ENCODE results near the gene NPTX1. TPM values are rescaled to one million over a fixed set of nuclear protein-coding genes. Genes with fewer than 3 reads are reported as not detected.

The NPTX1 gene
- total and polyA plus RNA-seq, 2 donors (not counting 1 experiment from before 2014, with no cell fraction given): 0.07 to 0.57 TPM

DNA sequence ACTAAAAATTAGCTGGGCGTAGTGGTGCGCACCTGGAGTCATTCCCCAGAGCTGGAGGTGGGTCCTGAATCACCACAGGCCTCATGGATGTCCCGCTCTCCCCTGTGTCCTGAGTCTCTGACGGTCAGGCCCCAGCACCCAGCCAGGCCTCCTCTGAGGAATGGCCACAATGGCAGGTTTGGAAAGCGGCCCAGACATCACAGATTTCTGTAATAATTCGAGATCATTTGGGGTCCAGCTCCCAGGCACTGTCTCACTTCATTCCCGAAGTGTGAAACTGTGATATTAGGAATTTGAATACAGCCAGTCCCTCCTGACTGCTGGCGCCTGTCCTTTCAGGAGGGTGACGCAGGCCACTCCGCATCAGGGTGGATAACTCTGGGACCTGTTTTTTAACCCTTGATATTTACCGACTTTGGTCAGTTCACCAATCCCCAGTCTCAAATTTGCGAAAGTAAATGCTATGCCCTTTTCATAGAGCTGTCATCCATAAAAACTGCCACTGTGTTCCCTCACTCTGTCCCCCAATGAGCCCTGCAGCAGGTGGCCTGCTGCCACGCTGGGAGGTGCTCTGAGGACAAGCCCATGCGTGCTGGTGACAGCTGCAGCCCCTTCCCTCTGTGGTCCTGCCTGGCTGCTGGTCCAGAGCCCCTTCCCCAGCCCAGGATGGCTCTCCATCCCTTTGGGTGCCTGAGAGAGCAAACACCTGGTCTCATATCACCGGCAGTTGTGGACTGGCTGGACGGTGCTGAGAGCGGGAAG, 39.9 kb upstream of the NPTX1 start:
- ATAC-seq (ENCODE audit: low read depth): no peak
- Mint-ChIP-seq H3K4me3 (no peak overlapping the region), H3K9me3 (ENCODE audit: insufficient read depth) (no peaks in the 10 kb centered on the region), H3K27me3 (peaks cover 21% of the 10 kb centered on the region), H3K27ac (no peak overlapping the region), H3K4me1 (no peaks in the 10 kb centered on the region)
- Histone ChIP-seq H3K27me3 (replicated peaks in 1 of 4; ENCODE audit: control extremely low read depth in 1 of 4, control insufficient read depth in 3 of 4, insufficient read depth in 4 of 4, low read length in 3 of 4) (peaks cover 0 to 17% (median 0%) of the 10 kb centered on the region in 4 experiments), H3K36me3 (replicated peaks in 1 of 2; ENCODE audit: control extremely low read depth in 1 of 2, control insufficient read depth in 1 of 2, extremely low read depth in 1 of 2, insufficient read depth in 2 of 2, low read length in 1 of 2) (no peaks in the 10 kb centered on the region), H2AFZ (ENCODE audit: insufficient read depth, low read depth, low read length, poor library complexity, severe bottlenecking) (no peak overlapping the region), H3K27ac (ENCODE audit: low read length in 2 of 2) (no peak overlapping the region), H4K20me1 (ENCODE audit: control insufficient read depth, insufficient read depth, low read length, poor library complexity, severe bottlenecking) (no peaks in the 10 kb centered on the region), H3K4me3 (ENCODE audit: control extremely low read depth in 1 of 5, extremely low read depth in 1 of 5, insufficient read depth in 1 of 5, low read depth in 2 of 5, low read length in 4 of 5) (no peak overlapping the region), H3K4me2 (replicated peaks; ENCODE audit: low read depth, low read length, poor library complexity, severe bottlenecking) (no peak overlapping the region), H3K9me3 (ENCODE audit: control extremely low read depth in 1 of 3, control insufficient read depth in 2 of 3, insufficient read depth in 1 of 3, low read length in 2 of 3) (no peaks in the 10 kb centered on the region), H3K79me2 (ENCODE audit: control insufficient read depth, insufficient read depth, low read length) (no peaks in the 10 kb centered on the region), H3K4me1 (ENCODE audit: control insufficient read depth in 2 of 2, insufficient read depth in 2 of 2, low read length in 2 of 2) (no peaks in the 10 kb centered on the region), H3K9ac (ENCODE audit: low read length) (no peak overlapping the region)
- 92% methylated on average over 14 of the region's 17 CpGs for WGBS (ENCODE audit: insufficient coverage)
- TF ChIP-seq EZH2 (IDR thresholded peaks at IDR 0.05; ENCODE audit: borderline replicate concordance, insufficient read depth, low read depth, low read length, poor library complexity, severe bottlenecking): no peak
- TF ChIP-seq, protein P1, sequence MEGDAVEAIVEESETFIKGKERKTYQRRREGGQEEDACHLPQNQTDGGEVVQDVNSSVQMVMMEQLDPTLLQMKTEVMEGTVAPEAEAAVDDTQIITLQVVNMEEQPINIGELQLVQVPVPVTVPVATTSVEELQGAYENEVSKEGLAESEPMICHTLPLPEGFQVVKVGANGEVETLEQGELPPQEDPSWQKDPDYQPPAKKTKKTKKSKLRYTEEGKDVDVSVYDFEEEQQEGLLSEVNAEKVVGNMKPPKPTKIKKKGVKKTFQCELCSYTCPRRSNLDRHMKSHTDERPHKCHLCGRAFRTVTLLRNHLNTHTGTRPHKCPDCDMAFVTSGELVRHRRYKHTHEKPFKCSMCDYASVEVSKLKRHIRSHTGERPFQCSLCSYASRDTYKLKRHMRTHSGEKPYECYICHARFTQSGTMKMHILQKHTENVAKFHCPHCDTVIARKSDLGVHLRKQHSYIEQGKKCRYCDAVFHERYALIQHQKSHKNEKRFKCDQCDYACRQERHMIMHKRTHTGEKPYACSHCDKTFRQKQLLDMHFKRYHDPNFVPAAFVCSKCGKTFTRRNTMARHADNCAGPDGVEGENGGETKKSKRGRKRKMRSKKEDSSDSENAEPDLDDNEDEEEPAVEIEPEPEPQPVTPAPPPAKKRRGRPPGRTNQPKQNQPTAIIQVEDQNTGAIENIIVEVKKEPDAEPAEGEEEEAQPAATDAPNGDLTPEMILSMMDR (IDR thresholded peaks at IDR 0.05): no peak
- CTCF ChIA-PET: no interaction called here
- intact Hi-C loops (cut with micrococcal nuclease): no loop called here
- no peak for DNase-seq
- POLR2A ChIA-PET: no interaction called here

DNA sequence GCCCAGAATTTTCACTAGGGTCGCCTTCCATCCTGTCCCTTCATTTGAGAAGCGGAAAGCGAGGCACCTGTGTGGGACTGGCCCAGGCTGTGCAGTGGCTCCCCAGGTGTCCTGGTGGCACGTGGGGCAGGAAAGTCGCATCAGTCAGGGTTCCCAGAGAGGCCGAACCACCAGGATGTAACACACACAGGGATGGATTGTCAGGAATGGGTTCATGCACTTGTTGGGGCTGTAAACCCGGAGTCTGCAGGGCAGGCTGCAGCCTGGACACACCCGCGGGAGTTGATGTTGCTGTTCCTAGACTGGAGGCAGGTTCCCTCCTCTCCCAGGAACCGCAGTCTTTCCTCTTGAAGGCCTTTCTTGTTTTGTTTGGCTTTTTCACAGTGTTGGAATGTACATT, 37.5 kb upstream of the NPTX1 start:
- Histone ChIP-seq H2AFZ (ENCODE audit: insufficient read depth, low read depth, low read length, poor library complexity, severe bottlenecking) (no peak overlapping the region), H3K79me2 (ENCODE audit: control insufficient read depth, insufficient read depth, low read length) (no peaks in the 10 kb centered on the region), H3K4me1 (ENCODE audit: control insufficient read depth in 2 of 2, insufficient read depth in 2 of 2, low read length in 2 of 2) (no peaks in the 10 kb centered on the region), H3K4me2 (replicated peaks; ENCODE audit: low read depth, low read length, poor library complexity, severe bottlenecking) (no peak overlapping the region), H3K4me3 (ENCODE audit: control extremely low read depth in 1 of 5, extremely low read depth in 1 of 5, insufficient read depth in 1 of 5, low read depth in 2 of 5, low read length in 4 of 5) (no peak overlapping the region), H4K20me1 (ENCODE audit: control insufficient read depth, insufficient read depth, low read length, poor library complexity, severe bottlenecking) (no peaks in the 10 kb centered on the region), H3K36me3 (replicated peaks in 1 of 2; ENCODE audit: control extremely low read depth in 1 of 2, control insufficient read depth in 1 of 2, extremely low read depth in 1 of 2, insufficient read depth in 2 of 2, low read length in 1 of 2) (no peaks in the 10 kb centered on the region), H3K9ac (ENCODE audit: low read length) (no peak overlapping the region), H3K27me3 (replicated peaks in 1 of 4; ENCODE audit: control extremely low read depth in 1 of 4, control insufficient read depth in 3 of 4, insufficient read depth in 4 of 4, low read length in 3 of 4) (peaks cover 0 to 7% (median 0%) of the 10 kb centered on the region in 4 experiments), H3K9me3 (ENCODE audit: control extremely low read depth in 1 of 3, control insufficient read depth in 2 of 3, insufficient read depth in 1 of 3, low read length in 2 of 3) (no peaks in the 10 kb centered on the region), H3K27ac (ENCODE audit: low read length in 2 of 2) (no peak overlapping the region)
- DNase-seq (no peak), ATAC-seq (ENCODE audit: low read depth) (no peak)
- TF ChIP-seq EZH2 (IDR thresholded peaks at IDR 0.05; ENCODE audit: borderline replicate concordance, insufficient read depth, low read depth, low read length, poor library complexity, severe bottlenecking): no peak
- peaks cover 9% of the 10 kb centered on the region for H3K27me3 Mint-ChIP-seq
- no peaks in the 10 kb centered on the region for H3K4me1 Mint-ChIP-seq
- intact Hi-C loops (cut with micrococcal nuclease): no loop called here
- CTCF ChIA-PET: no interaction called here
- no peaks in the 10 kb centered on the region for H3K9me3 Mint-ChIP-seq (ENCODE audit: insufficient read depth)
- no peak overlapping the region for H3K4me3 Mint-ChIP-seq
- POLR2A ChIA-PET: no interaction called here
- H3K27ac Mint-ChIP-seq: no peak overlapping the region
- 50% methylated on average over 7 of the region's 10 CpGs for WGBS (ENCODE audit: insufficient coverage)
